GM19324 (cell line): ENCODE measurements around the gene PEX7.
"Not testable (repeated sequence)": the region's sequence is repeated elsewhere in the genome, so short reads cannot be mapped to it uniquely, and the experiment has no call there.

Experiments
- ATAC-seq: cut with Tn5 transposase; IDR thresholded peaks from one replicate; pipeline ENCODE4 v1.9.1; 2021; ENCODE audit warnings: mild to moderate bottlenecking, moderate library complexity; ENCODE audit not compliant: unreplicated experiment, low FRiP score

Gene PEX7

GRCh38 chr6:136790411-136791295 is 31.7 kb upstream of the PEX7 start:
- no peak for ATAC-seq

- ATAC-seq, result peak; percentile 18
These were observed 30.9 kb upstream of the PEX7 start for GRCh38 chr6:136791296-136792094.

- no peak for ATAC-seq
These were observed 30.3 kb upstream of the PEX7 start for GRCh38 chr6:136792095-136792409.

- peak; percentile 72 for ATAC-seq
These were observed 29.8 kb upstream of the PEX7 start, which contains the start of gene MAP3K5 for GRCh38 chr6:136792410-136793262. MAP3K5 (minus strand) TSS chr6:136792477; CDS start chr6:136792157, 320 bp downstream.

- no peak for ATAC-seq
These were observed 29.0 kb upstream of the PEX7 start for GRCh38 chr6:136793363-136793762.

- ATAC-seq, result no peak
These were observed 27.0 kb upstream of the PEX7 start for GRCh38 chr6:136795386-136795785.

GRCh38 chr6:136795996-136796395 is 26.4 kb upstream of the PEX7 start:
- no peak for ATAC-seq

- ATAC-seq, result no peak
These were observed 24.3 kb upstream of the PEX7 start for GRCh38 chr6:136798044-136798443.

- no peak for ATAC-seq
These were observed 20.8 kb upstream of the PEX7 start for GRCh38 chr6:136801581-136801980.

- ATAC-seq, result no peak
These were observed 18.8 kb upstream of the PEX7 start for GRCh38 chr6:136803608-136804007.

GRCh38 chr6:136809091-136809860 is 13.1 kb upstream of the PEX7 start:
- ATAC-seq, result no peak

GRCh38 chr6:136811272-136811671 is 11.1 kb upstream of the PEX7 start:
- no peak for ATAC-seq

GRCh38 chr6:136812174-136812573 is 10.2 kb upstream of the PEX7 start:
- no peak for ATAC-seq

- ATAC-seq, result not testable (repeated sequence)
These were observed 6.8 kb upstream of the PEX7 start for GRCh38 chr6:136815608-136816007.

GRCh38 chr6:136816656-136817055 is 5.7 kb upstream of the PEX7 start:
- no peak for ATAC-seq

- ATAC-seq, result no peak
These were observed 1.8 kb upstream of the PEX7 start for GRCh38 chr6:136820561-136820960.

- peak; percentile 16 for ATAC-seq
These were observed 381 bp upstream of the PEX7 start for GRCh38 chr6:136822046-136822375.

GRCh38 chr6:136823128-136823660 is 802 bp downstream of the PEX7 start:
- no peak for ATAC-seq

GRCh38 chr6:136826216-136826615 is 3.8 kb downstream of the PEX7 start:
- ATAC-seq, result no peak
